Sigmoid colon (tissue), 7 donors: ENCODE measurements around the gene FYN. TPM values are rescaled to one million over a fixed set of nuclear protein-coding genes. Genes with fewer than 3 reads are reported as not detected.

Experiments
- DNase-seq: peaks from one replicate; pipeline ENCODE4 v3.0.0-alpha.2; 2019
- H3K27ac ChIP-seq, 4 donors: fragments of 200-600 bp; sonication (generic); one replicate each; pipeline ENCODE4 v1.5.1; 2016 to 2019; ENCODE audit warnings: mild to moderate bottlenecking in 1 of 4
- H3K27me3 ChIP-seq, 3 donors: fragments of 200-600 bp; sonication (generic); one replicate each; pipeline ENCODE4 v1.5.1; 2019; ENCODE audit warnings: mild to moderate bottlenecking in 1 of 3
- H3K36me3 ChIP-seq, 4 donors: fragments of 200-600 bp; sonication (generic); one replicate each; pipeline ENCODE4 v1.5.1; 2016 to 2019
- H3K4me1 ChIP-seq, 4 donors: fragments of 200-600 bp; sonication (generic); one replicate each; pipeline ENCODE4 v1.5.1; 2017 to 2019
- H3K4me3 ChIP-seq, 4 donors: fragments of 200-600 bp; sonication (generic); one replicate each; pipeline ENCODE4 v1.5.1; 2017 to 2019; ENCODE audit warnings: mild to moderate bottlenecking in 2 of 4, moderate library complexity in 1 of 4
- H3K9me3 ChIP-seq, 4 donors: fragments of 200-600 bp in 3 of 4; sonication (generic) in 3 of 4; one replicate each; pipeline versions ENCODE4 v1.5.1 to v1.6.1; 2013 to 2019
- CTCF ChIP-seq, 4 experiments: fragments of 450-650 bp in 3 of 4; fragments of 200-600 bp in 1 of 4; IDR thresholded peaks; one replicate each; pipeline ENCODE4 v1.5.1; 2016 to 2019; ENCODE audit warnings: antibody characterized with exemption in 4 of 4, mild to moderate bottlenecking in 3 of 4, moderate library complexity in 2 of 4
- EP300 ChIP-seq, 4 donors: sonication (generic); formaldehyde crosslinking; IDR thresholded peaks; one replicate each; pipeline ENCODE4 v1.6.1; 2017; ENCODE audit warnings: antibody characterized with exemption in 4 of 4
- POLR2A ChIP-seq, 2 donors: fragments of 450-650 bp; IDR thresholded peaks; one replicate each; pipeline ENCODE4 v1.6.1; 2016; ENCODE audit warnings: antibody characterized with exemption in 2 of 2, mild to moderate bottlenecking in 2 of 2, moderate library complexity in 2 of 2
- POLR2AphosphoS5 ChIP-seq, 4 donors: sonication (generic); formaldehyde crosslinking; IDR thresholded peaks; one replicate each; pipeline ENCODE4 v1.6.1; 2017; ENCODE audit warnings: antibody characterized with exemption in 4 of 4
- WGBS, 2 donors: extraction: QIAGEN DNeasy Blood & Tissue Kit; methylation state at CpG; one replicate each; pipeline ENCODE4 v1.1.7; 2013; 5-methylcytosine and 5-hydroxymethylcytosine counted together
- intact Hi-C: fragments of 100-400 bp; cut with DNase I; formaldehyde crosslinking; loops from one replicate; pipeline ENCODE4 v1.15.1; 2023
- polyA plus RNA-seq, 3 donors: library from polyadenylated mRNA; stranded (reverse); fragments of 200-250 nt; gene quantifications; one replicate each; pipeline ENCODE4 v1.2.3, GENCODE V29; 2013
- total RNA-seq, 4 donors: library from RNA; depleted of rRNA; stranded (reverse); fragments of >200 nt; gene quantifications; one replicate each; pipeline ENCODE4 v1.1.0, GENCODE V29; 2016
- donor health status: healthy with polysubstance abuse.
- donor health status: Bipolar disorder and iron deficiency.
- donor health status: healthy.

Gene FYN
- total and polyA plus RNA-seq, 7 donors = 2.3 to 81.4 (median 56.9) TPM

GRCh38 chr6:111858347-111858746 is 14.9 kb downstream of the FYN start:
- intact Hi-C loops = no loop called here
- Histone ChIP-seq H3K9me3 (no peaks in the 10 kb centered on the region), H3K4me1 (peaks cover 0 to 39% (median 28%) of the 10 kb centered on the region in 4 donors), H3K36me3 (no peaks in the 10 kb centered on the region), H3K27me3 (no peaks in the 10 kb centered on the region), H3K27ac (peak overlapping the region in 3 of 4 donors; percentile 7 to 42 (median 27)), H3K4me3 (no peak overlapping the region)
- TF ChIP-seq EP300 (IDR thresholded peaks at IDR 0.05) = no peak
- TF ChIP-seq POLR2AphosphoS5 (IDR thresholded peaks at IDR 0.05) = no peak
- no peak for TF ChIP-seq POLR2A (IDR thresholded peaks at IDR 0.05)
- no peak for TF ChIP-seq CTCF (IDR thresholded peaks at IDR 0.05)
- 78 to 79% methylated on average over 3 of the region's 3 CpGs for WGBS, 2 donors
- DNase-seq = no peak

- H3K27ac ChIP-seq = peak overlapping the region in 3 of 4 donors; percentile 7 to 42 (median 27)
- no peak overlapping the region for H3K4me3 ChIP-seq
- H3K36me3 ChIP-seq = no peaks in the 10 kb centered on the region
- peaks cover 0 to 42% (median 26%) of the 10 kb centered on the region in 4 donors for H3K4me1 ChIP-seq
- intact Hi-C loops = no loop called here
- no peaks in the 10 kb centered on the region for H3K27me3 ChIP-seq
- WGBS, 2 donors = 86 to 89% methylated on average over 8 of the region's 8 CpGs
- DNase-seq = no peak
- H3K9me3 ChIP-seq = no peaks in the 10 kb centered on the region
- TF ChIP-seq POLR2A (IDR thresholded peaks at IDR 0.05) = no peak
- no peak for TF ChIP-seq POLR2AphosphoS5 (IDR thresholded peaks at IDR 0.05)
- no peak for TF ChIP-seq EP300 (IDR thresholded peaks at IDR 0.05)
- TF ChIP-seq CTCF (IDR thresholded peaks at IDR 0.05) = no peak
Observed at GRCh38 chr6:111857674-111858337, 15.4 kb downstream of the FYN start.

- Histone ChIP-seq H3K36me3 (no peaks in the 10 kb centered on the region), H3K4me1 (peaks cover 0 to 47% (median 34%) of the 10 kb centered on the region in 4 donors), H3K9me3 (no peaks in the 10 kb centered on the region), H3K27me3 (no peaks in the 10 kb centered on the region), H3K27ac (no peak overlapping the region), H3K4me3 (no peak overlapping the region)
- intact Hi-C loops = no loop called here
- WGBS, 2 donors = 91 to 95% methylated on average over 1 of the region's 1 CpG
- TF ChIP-seq CTCF (IDR thresholded peaks at IDR 0.05) = no peak
- peak in 1 of 4 donors; percentile 10 for TF ChIP-seq POLR2AphosphoS5 (IDR thresholded peaks at IDR 0.05)
- DNase-seq = no peak
Observed at GRCh38 chr6:111855753-111856152, 17.5 kb downstream of the FYN start.

GRCh38 chr6:111854683-111855082 is 18.6 kb downstream of the FYN start:
- Histone ChIP-seq H3K36me3 (no peaks in the 10 kb centered on the region), H3K4me1 (peaks cover 0 to 45% (median 33%) of the 10 kb centered on the region in 4 donors), H3K4me3 (no peak overlapping the region), H3K27ac (no peak overlapping the region), H3K9me3 (no peaks in the 10 kb centered on the region), H3K27me3 (no peaks in the 10 kb centered on the region)
- DNase-seq = no peak
- whole genome bisulfite sequencing, 2 donors = 81 to 83% methylated on average over 2 of the region's 2 CpGs
- intact Hi-C loops = no loop called here
- no peak for TF ChIP-seq POLR2A (IDR thresholded peaks at IDR 0.05)

- Histone ChIP-seq H3K27ac (no peak overlapping the region), H3K36me3 (no peaks in the 10 kb centered on the region), H3K4me3 (no peak overlapping the region), H3K4me1 (peaks cover 0 to 47% (median 32%) of the 10 kb centered on the region in 4 donors), H3K27me3 (no peaks in the 10 kb centered on the region), H3K9me3 (no peaks in the 10 kb centered on the region)
- DNase-seq = no peak
- intact Hi-C loops = no loop called here
- WGBS, 2 donors = 25 to 59% methylated on average over 2 of the region's 2 CpGs
- TF ChIP-seq POLR2AphosphoS5 (IDR thresholded peaks at IDR 0.05) (no peak), CTCF (IDR thresholded peaks at IDR 0.05) (no peak), POLR2A (IDR thresholded peaks at IDR 0.05) (no peak), EP300 (IDR thresholded peaks at IDR 0.05) (no peak)
Observed at GRCh38 chr6:111852725-111853124, 20.5 kb downstream of the FYN start.
